SKM-1 treated with dmso at 0.1 percent for 144 hours (cell line): ENCODE results near the gene SLC25A36.
"Not testable (repeated sequence)": the region's sequence is repeated elsewhere in the genome, so short reads cannot be mapped to it uniquely, and the experiment has no call there.

Source experiments
- DNase-seq: peaks from one replicate; lab custom pipeline; 2025; ENCODE audit not compliant: unreplicated experiment; lab: John Stamatoyannopoulos, UW

Gene SLC25A36

GRCh38 chr3:140931016-140931454, 10.6 kb upstream of the SLC25A36 start:
- DNase-seq: no peak

- DNase-seq: no peak
Observed at GRCh38 chr3:140931801-140932200, 9.8 kb upstream of the SLC25A36 start.

GRCh38 chr3:140933109-140933508, 8.5 kb upstream of the SLC25A36 start:
- DNase-seq: no peak

GRCh38 chr3:140933552-140933951, 8.1 kb upstream of the SLC25A36 start:
- no peak for DNase-seq

GRCh38 chr3:140939305-140939704, 2.3 kb upstream of the SLC25A36 start:
- DNase-seq: not testable (repeated sequence)

- no peak for DNase-seq
Observed at GRCh38 chr3:140941090-140941433, 574 bp upstream of the SLC25A36 start.

- DNase-seq: peak; percentile 27
Observed at GRCh38 chr3:140942221-140943104, 827 bp downstream of the SLC25A36 start.

GRCh38 chr3:140943781-140944552, 2.3 kb downstream of the SLC25A36 start:
- no peak for DNase-seq

- no peak for DNase-seq
Observed at GRCh38 chr3:140948460-140949249, 7.0 kb downstream of the SLC25A36 start.

GRCh38 chr3:140950144-140950543, 8.5 kb downstream of the SLC25A36 start:
- DNase-seq: no peak

- DNase-seq: no peak
Observed at GRCh38 chr3:140950863-140951262, 9.2 kb downstream of the SLC25A36 start.

- DNase-seq: not testable (repeated sequence)
Observed at GRCh38 chr3:140951750-140952149, 10.1 kb downstream of the SLC25A36 start.

- no peak for DNase-seq
Observed at GRCh38 chr3:140953028-140953960, 11.7 kb downstream of the SLC25A36 start.

- DNase-seq: no peak
Observed at GRCh38 chr3:140954576-140954975, 12.9 kb downstream of the SLC25A36 start.

- DNase-seq: no peak
Observed at GRCh38 chr3:140955645-140956044, 14.0 kb downstream of the SLC25A36 start.

- DNase-seq: no peak
Observed at GRCh38 chr3:140956058-140956835, 14.6 kb downstream of the SLC25A36 start.

- no peak for DNase-seq
Observed at GRCh38 chr3:140972833-140973232, 31.2 kb downstream of the SLC25A36 start.

- no peak for DNase-seq
Observed at GRCh38 chr3:140974900-140975299, 33.3 kb downstream of the SLC25A36 start.

GRCh38 chr3:140980663-140981062, 39.0 kb downstream of the SLC25A36 start:
- no peak for DNase-seq
